Adipose tissue (tissue), 3 donors: ENCODE results near the gene SLC47A2. TPM values are rescaled to one million over a fixed set of nuclear protein-coding genes. Genes with fewer than 3 reads are reported as not detected.

ENCODE experiments used
- H3K27ac ChIP-seq: one replicate; pipeline ENCODE4 v1.5.1; 2013; ENCODE audit warnings: low read depth, low read length
- WGBS, 3 donors: extraction: QIAGEN DNeasy Blood & Tissue Kit; methylation state at CpG; one replicate each; pipeline ENCODE4 v1.1.7; 2013; 5-methylcytosine and 5-hydroxymethylcytosine counted together
- polyA plus RNA-seq, 3 donors: library from polyadenylated mRNA; stranded (reverse); fragments of 200-250 nt; gene quantifications; one replicate each; pipeline ENCODE4 v1.2.3, GENCODE V29; 2013
- donor health status: healthy with polysubstance abuse.
- donor health status: Bipolar disorder and iron deficiency.
- donor health status: healthy.

The SLC47A2 gene
- polyA plus RNA-seq, 3 donors = not detected

GRCh38 chr17:19736071-19736470, 19.7 kb upstream of the SLC47A2 start:
- 63 to 73% (median 69%) methylated on average over 11 of the region's 11 CpGs for WGBS, 3 donors
- no peak overlapping the region for H3K27ac ChIP-seq

GRCh38 chr17:19733953-19734526, 17.7 kb upstream of the SLC47A2 start:
- H3K27ac ChIP-seq = no peak overlapping the region
- 60 to 80% (median 77%) methylated on average over 11 of the region's 11 CpGs for WGBS, 3 donors

DNA sequence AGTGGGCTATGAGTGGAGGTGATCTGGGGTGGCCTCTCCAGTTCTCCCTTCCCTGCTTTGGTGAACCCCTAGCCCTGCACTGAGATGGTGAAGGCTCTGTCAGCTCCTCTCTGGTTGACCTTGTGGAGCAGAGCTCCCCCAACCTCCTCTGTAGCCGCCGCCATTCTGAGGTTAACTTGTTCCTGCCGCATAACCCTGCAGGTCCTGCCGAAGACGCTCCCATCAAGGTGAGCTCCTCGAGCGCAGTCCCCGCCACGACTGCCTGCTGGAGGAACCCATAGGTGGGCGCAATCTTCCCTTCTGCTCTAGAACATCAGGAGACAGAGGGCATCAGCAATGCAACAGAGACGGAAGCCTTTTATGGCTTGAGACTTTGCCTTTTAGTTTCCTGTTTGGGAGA, 15.2 kb upstream of the SLC47A2 start:
- no peak overlapping the region for H3K27ac ChIP-seq
- WGBS, 3 donors = 89 to 94% (median 93%) methylated on average over 11 of the region's 11 CpGs

DNA sequence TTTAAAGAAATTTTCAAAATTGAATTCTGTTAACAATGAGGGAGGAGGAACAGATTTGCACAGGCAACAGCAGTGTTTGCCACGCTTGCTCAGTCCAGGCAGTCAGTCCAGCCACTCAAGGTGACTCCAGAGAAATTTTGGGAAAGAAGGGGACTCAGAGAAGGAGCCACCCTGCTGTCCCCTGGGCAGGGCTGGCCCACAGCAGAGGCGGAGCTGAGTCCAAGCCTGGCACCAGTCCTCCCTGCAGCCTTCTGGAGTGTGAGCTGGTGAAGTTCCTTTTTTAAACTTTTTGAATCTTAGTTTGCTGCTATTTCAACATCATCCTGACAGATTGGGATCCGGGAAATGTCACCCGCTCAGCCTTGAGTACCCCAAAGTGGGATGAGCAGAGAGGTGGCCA, 14.5 kb upstream of the SLC47A2 start:
- whole genome bisulfite sequencing, 3 donors = 55 to 83% (median 71%) methylated on average over 4 of the region's 4 CpGs
- no peak overlapping the region for H3K27ac ChIP-seq

- 94 to 95% (median 95%) methylated on average over 6 of the region's 6 CpGs for WGBS, 3 donors
- no peak overlapping the region for H3K27ac ChIP-seq
These were observed 13.5 kb upstream of the SLC47A2 start for GRCh38 chr17:19729900-19730299.

DNA sequence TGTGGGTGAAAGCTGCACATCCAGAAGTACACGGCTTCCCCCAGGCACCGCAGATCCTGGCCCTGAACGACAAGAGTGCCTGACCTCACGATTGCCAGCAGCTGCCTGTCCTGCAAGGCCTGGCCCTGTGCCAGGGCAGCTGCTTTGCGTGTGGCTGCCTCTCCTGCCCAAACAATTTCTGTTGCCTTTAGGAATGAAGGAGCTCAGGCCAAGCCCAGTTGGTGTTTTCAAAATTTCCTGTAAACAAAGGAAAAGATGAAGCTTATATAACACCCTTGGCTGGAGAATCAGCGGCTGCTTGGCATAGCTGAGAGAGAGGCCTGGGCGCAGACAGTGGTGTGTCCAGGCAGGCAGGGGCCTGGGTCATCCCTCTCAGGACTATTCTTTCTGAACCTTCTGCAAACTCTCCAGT, 11.7 kb upstream of the SLC47A2 start:
- 8 to 27% (median 11%) methylated on average over 7 of the region's 7 CpGs for whole genome bisulfite sequencing, 3 donors

GRCh38 chr17:19727501-19728078, 11.2 kb upstream of the SLC47A2 start:
- peak overlapping the region; percentile 4 for H3K27ac ChIP-seq
- 38 to 54% (median 41%) methylated on average over 4 of the region's 4 CpGs for WGBS, 3 donors

More for the DNA sequence above, 11.7 kb upstream of the SLC47A2 start:
- H3K27ac ChIP-seq = peak overlapping the region; percentile 4

DNA sequence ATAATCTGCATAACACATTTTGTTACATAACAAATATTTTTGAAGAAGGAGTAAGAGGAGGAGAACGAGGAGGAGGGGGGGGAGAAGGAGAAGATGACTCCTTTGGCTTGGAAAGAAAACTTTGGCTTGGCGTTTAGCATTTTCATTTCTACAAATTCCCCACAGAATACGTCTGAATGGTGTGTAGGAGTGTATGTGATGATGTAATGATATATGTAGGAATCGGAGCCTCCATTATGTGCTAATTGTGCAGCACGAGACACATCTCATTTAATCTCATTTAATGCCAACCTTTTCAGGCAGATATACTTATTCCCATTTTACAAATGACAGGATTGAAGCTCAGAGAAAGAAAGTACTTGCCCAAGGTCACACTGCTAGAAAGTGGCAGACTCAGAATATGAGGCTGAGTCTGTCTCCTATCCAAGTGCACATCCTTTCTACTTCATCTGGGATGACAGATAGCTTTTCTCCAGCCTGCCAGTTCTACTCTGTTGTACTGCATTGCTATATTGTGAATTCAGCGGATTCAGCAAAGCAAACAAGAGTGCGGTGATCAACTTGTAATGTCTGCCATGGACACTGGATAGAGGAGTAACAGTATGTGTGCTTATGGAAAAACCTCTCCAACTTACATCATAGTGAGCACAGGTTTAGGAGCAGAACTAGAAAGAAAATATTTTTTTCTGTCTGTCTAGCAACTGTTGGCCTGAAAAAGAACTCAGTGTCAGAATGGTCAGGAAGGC, 10.4 kb upstream of the SLC47A2 start:
- H3K27ac ChIP-seq = no peak overlapping the region
- whole genome bisulfite sequencing, 3 donors = 60 to 86% (median 69%) methylated on average over 7 of the region's 7 CpGs

- WGBS, 3 donors = 84 to 95% (median 87%) methylated on average over 5 of the region's 5 CpGs
- no peak overlapping the region for H3K27ac ChIP-seq
These were observed 9.1 kb upstream of the SLC47A2 start for GRCh38 chr17:19725486-19725885.

GRCh38 chr17:19724501-19725420, 8.4 kb upstream of the SLC47A2 start:
- H3K27ac ChIP-seq = no peak overlapping the region
- 37 to 43% (median 39%) methylated on average over 55 of the region's 55 CpGs for WGBS, 3 donors

- H3K27ac ChIP-seq = no peak overlapping the region
These were observed 7.6 kb upstream of the SLC47A2 start for GRCh38 chr17:19723964-19724363.

DNA sequence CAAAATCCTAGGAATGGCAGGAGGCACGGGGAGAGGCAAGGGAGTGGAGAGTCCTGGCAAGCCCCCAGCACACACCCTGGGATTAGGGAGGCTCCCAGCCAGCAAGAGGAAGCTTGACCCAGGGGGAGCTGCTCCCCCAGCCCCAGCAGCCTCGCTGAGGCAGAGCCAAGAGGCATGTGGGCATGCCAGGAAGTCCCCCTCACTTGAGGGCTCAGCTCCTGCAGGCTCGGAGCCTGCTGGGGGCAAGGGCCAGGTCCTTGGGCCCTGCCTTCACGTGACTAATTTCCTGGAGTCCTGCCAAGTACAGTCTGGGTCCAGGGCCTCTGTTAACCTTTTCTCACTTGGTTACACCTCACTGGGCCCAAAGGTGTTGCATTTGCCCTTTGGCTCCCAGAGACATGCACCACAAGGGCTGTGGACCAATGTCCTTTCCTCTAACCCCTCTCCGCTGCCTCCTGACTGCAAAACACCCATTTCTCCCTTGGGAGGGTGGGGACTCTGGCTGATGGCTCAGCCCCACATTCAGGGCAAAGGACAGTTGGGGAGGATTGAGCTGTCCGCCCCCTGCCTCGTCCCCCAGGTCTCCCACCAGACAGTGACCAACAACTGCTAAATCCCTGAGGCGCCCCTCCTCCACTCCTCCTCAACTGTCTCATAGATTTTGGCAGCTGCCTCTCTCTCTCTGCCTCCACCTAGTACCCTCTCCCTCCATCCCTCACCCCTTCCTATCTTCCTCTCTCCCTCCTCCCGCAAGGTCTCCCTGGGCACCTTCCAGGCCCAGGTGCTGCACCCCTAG, 4.4 kb upstream of the SLC47A2 start:
- no peak overlapping the region for H3K27ac ChIP-seq
- WGBS, 3 donors = 46 to 55% (median 51%) methylated on average over 9 of the region's 9 CpGs

More at GRCh38 chr17:19723964-19724363, 7.6 kb upstream of the SLC47A2 start:
- WGBS, 3 donors = 100% methylated on average over 1 of the region's 1 CpG

- no peak overlapping the region for H3K27ac ChIP-seq
- WGBS, 3 donors = 75 to 81% (median 80%) methylated on average over 5 of the region's 5 CpGs
These were observed 3.8 kb upstream of the SLC47A2 start for GRCh38 chr17:19720210-19720475.

DNA sequence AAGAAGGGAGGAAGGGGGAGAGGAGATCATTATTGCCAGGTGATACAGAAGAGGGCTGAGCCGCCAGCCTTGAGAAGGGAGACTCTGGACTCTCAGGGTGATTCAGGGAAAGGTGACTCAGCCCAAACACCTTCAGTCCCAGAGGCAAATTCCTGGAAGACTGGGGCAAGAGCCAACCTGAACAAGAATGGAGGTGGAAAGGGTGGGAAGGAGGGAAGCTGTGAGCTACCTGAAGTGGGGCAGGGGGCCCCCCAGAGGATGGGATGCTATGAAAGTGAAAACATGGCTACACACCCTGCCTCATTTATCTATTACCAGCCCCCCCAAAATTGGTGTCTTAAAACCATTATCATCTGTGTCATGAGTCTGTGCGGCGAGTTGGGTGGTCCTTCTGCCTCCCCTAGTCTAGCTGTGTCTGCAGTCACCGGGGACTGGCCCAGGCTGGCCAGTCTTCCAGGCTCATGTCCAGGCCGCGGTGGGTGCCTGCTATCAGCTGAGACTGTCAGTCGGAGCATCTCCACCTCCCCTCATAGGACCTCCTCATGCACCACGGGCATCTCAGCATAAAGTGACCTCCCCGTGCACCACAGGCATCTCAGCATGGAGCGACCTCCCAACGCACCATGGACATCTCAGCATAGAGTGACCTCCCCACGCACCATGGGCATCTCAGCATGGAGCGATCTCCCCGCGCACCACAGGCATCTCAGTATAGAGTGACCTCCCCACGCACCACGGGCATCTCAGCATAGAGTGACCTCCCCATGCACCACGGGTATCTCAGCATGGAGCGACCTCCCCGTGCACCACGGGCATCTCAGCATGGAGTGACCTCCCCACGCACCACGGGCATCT, 3.2 kb upstream of the SLC47A2 start:
- WGBS, 3 donors = 91 to 94% (median 94%) methylated on average over 23 of the region's 23 CpGs
- H3K27ac ChIP-seq = no peak overlapping the region

GRCh38 chr17:19718613-19719354, 2.4 kb upstream of the SLC47A2 start:
- 77 to 87% (median 82%) methylated on average over 18 of the region's 18 CpGs for WGBS, 3 donors
- H3K27ac ChIP-seq = no peak overlapping the region

- H3K27ac ChIP-seq = no peak overlapping the region
- WGBS, 3 donors = 78 to 86% (median 83%) methylated on average over 12 of the region's 12 CpGs
These were observed 1.7 kb upstream of the SLC47A2 start for GRCh38 chr17:19718041-19718612.
